K562 (cell line): ENCODE data around the gene FANK1. TPM values are rescaled to one million over a fixed set of nuclear protein-coding genes. Genes with fewer than 3 reads are reported as not detected.
A peak's percentile ranks its signal among the peaks of the same experiment; 100 is the strongest.
"Not testable (repeated sequence)": the region's sequence is repeated elsewhere in the genome, so short reads cannot be mapped to it uniquely, and the experiment has no call there.

Experiments
- ATAC-seq: fragments of 200-7000 bp; cut with Tn5 transposase; 3 replicates; pipeline ENCODE4 v1.9.1; 2020; ENCODE audit warnings: moderate library complexity
- BruUV-seq: library from RNA; stranded (reverse); fragments of 400-500 nt; replicated peaks from 2 replicates; lab custom pipeline; 2021; lab: Mats Ljungman, UMichigan
- CTCF ChIA-PET: fragments of 300-600 bp; formaldehyde crosslinking; extraction: SDS; loops from one replicate; lab custom pipeline; 2021; ENCODE audit warnings: low intra/inter-chr PET ratio; lab: Yijun Ruan, JAX
- POLR2A ChIA-PET: fragments of 300-600, 350-650 bp; sonication (Branson Sonifier 250); formaldehyde crosslinking; extraction: SDS; loops from one replicate; lab custom pipeline; 2021; ENCODE audit warnings: antibody characterized with exemption, inconsistent platforms; lab: Yijun Ruan, JAX
- DNase-seq, 4 experiments: peaks; one replicate each; pipeline versions ENCODE4 v3.0.0 to v3.0.0-alpha.2; 2011 to 2018; ENCODE audit warnings: low spot score in 3 of 4, mixed read lengths in 3 of 4; ENCODE audit errors: extremely low read depth in 1 of 4
- FAIRE-seq: peaks from 2 replicates; lab custom pipeline; 2011; peaks lifted over from hg19 to GRCh38; lab: Jason Lieb, UNC
- H2AFZ ChIP-seq: 2 replicates; pipeline ENCODE4 v1.6.0; 2011; ENCODE audit warnings: low read depth, low read length, control low read depth, inconsistent platforms
- H3K27ac ChIP-seq: fragments of 200-600 bp; 3 replicates; pipeline ENCODE4 v1.8.0; 2011; ENCODE audit warnings: low read depth, mild to moderate bottlenecking, control low read depth, inconsistent platforms, low read length, moderate library complexity, mixed read lengths; ENCODE audit errors: extremely low read depth
- H3K27me3 ChIP-seq, 2 experiments: fragments of 300-600 bp in 1 of 2; 2 replicates in 1 of 2; 3 replicates in 1 of 2; pipeline versions ENCODE4 v1.6.0 to v1.8.0; 2011; ENCODE audit warnings: inconsistent platforms in 2 of 2, low read length in 2 of 2, mild to moderate bottlenecking in 1 of 2, mixed read lengths in 1 of 2, moderate library complexity in 1 of 2; ENCODE audit not compliant: control insufficient read depth in 2 of 2, insufficient read depth in 2 of 2
- H3K36me3 ChIP-seq: fragments of 300-600 bp; 3 replicates; pipeline ENCODE4 v1.8.0; 2011; ENCODE audit warnings: mild to moderate bottlenecking, low read length, inconsistent platforms; ENCODE audit not compliant: control insufficient read depth, insufficient read depth
- H3K4me1 ChIP-seq, 2 experiments: fragments of 200-600 bp in 1 of 2; replicated peaks in 1 of 2; 2 replicates in 1 of 2; 3 replicates in 1 of 2; pipeline versions ENCODE4 v1.5.1 to v1.8.0; 2011; ENCODE audit warnings: inconsistent platforms in 2 of 2, low read length in 2 of 2, mild to moderate bottlenecking in 1 of 2, mixed read lengths in 1 of 2, moderate library complexity in 1 of 2; ENCODE audit not compliant: control insufficient read depth in 2 of 2, insufficient read depth in 2 of 2
- H3K4me2 ChIP-seq: 2 replicates; pipeline ENCODE4 v1.6.1; 2011; ENCODE audit warnings: low read length, control low read depth, inconsistent platforms, mixed read lengths; ENCODE audit not compliant: insufficient read depth
- H3K4me3 ChIP-seq: fragments of 200-600 bp; sonication (generic), shearing (Covaris generic); 2 replicates; pipeline ENCODE4 v1.5.1; 2016; ENCODE audit warnings: control low read depth, inconsistent platforms
- H3K79me2 ChIP-seq: fragments of 200-600 bp; 3 replicates; pipeline ENCODE4 v1.8.0; 2011; ENCODE audit warnings: low read length, inconsistent platforms; ENCODE audit not compliant: control insufficient read depth, insufficient read depth
- H3K9ac ChIP-seq, 2 experiments: 2 replicates each; pipeline versions ENCODE4 v1.6.0 to v1.6.1; 2011; ENCODE audit warnings: low read depth in 2 of 2, low read length in 2 of 2, control low read depth in 1 of 2, inconsistent platforms in 1 of 2, mild to moderate bottlenecking in 1 of 2, mixed read lengths in 1 of 2; ENCODE audit not compliant: insufficient read depth in 1 of 2
- H3K9me1 ChIP-seq: one replicate; pipeline ENCODE4 v1.6.0; 2011; ENCODE audit warnings: inconsistent platforms, mild to moderate bottlenecking, low read length, moderate library complexity; ENCODE audit not compliant: control insufficient read depth, insufficient read depth
- H3K9me3 ChIP-seq: replicated peaks from 2 replicates; pipeline ENCODE4 v1.5.1; 2011; ENCODE audit warnings: low read depth, low read length, inconsistent platforms; ENCODE audit not compliant: control insufficient read depth, insufficient read depth
- H4K20me1 ChIP-seq: replicated peaks from 2 replicates; pipeline ENCODE4 v1.6.1; 2011; ENCODE audit warnings: low read length, inconsistent platforms, mixed read lengths; ENCODE audit not compliant: control insufficient read depth, insufficient read depth
- CBFA2T2 ChIP-seq: fragments of 450-650 bp; conservative IDR thresholded peaks from 2 replicates; pipeline ENCODE4 v1.6.1; 2017; ENCODE audit warnings: mild to moderate bottlenecking
- CEBPB ChIP-seq: fragments of 450-650 bp; IDR thresholded peaks from 2 replicates; pipeline ENCODE4 v1.6.1; 2016; ENCODE audit warnings: missing genetic modification characterization, missing compliant biosample characterization
- CEBPG ChIP-seq, 3 experiments: fragments of 200-800 bp in 1 of 3; sonication (Bioruptor generic) in 1 of 3; sonication (generic) in 1 of 3; formaldehyde crosslinking in 1 of 3; IDR thresholded peaks in 2 of 3; conservative IDR thresholded peaks in 1 of 3; 2 replicates each; pipeline versions ENCODE4 v1.6.1 to v1.8.0; 2016 to 2022; ENCODE audit warnings: missing compliant biosample characterization in 2 of 3, missing genetic modification characterization in 2 of 3, mild to moderate bottlenecking in 1 of 3, missing genetic modification reagents in 1 of 3
- FOS ChIP-seq: IDR thresholded peaks from 3 replicates; pipeline ENCODE4 v1.6.1; 2011; ENCODE audit not compliant: insufficient read length; ENCODE audit errors: extremely low read depth
- HDGF ChIP-seq: fragments of 450-650 bp; IDR thresholded peaks from 2 replicates; pipeline ENCODE4 v1.6.1; 2016
- RBM22 ChIP-seq: fragments of 200-400 bp; formaldehyde crosslinking; IDR thresholded peaks from 2 replicates; pipeline ENCODE4 v1.6.1; 2018; ENCODE audit warnings: low read length, low read depth; ENCODE audit not compliant: poor library complexity, severe bottlenecking
- SMARCB1 ChIP-seq: IDR thresholded peaks from 2 replicates; pipeline ENCODE4 v1.6.1; 2011; ENCODE audit warnings: improper control_type of control experiment, low read depth; ENCODE audit not compliant: insufficient read length
- TGIF2 ChIP-seq: sonication (generic); formaldehyde crosslinking; IDR thresholded peaks from 2 replicates; pipeline ENCODE4 v1.8.1; 2022; ENCODE audit warnings: mild to moderate bottlenecking, missing genetic modification reagents, moderate library complexity
- WGBS: fragments of 100-300 bp; shearing (Covaris generic); methylation state at CpG from one replicate; pipeline ENCODE4 v1.1.6; 2016; ENCODE audit warnings: low coverage, mixed read lengths; ENCODE audit not compliant: insufficient coverage; ENCODE audit errors: missing lambda C conversion rate; 5-methylcytosine and 5-hydroxymethylcytosine counted together
- in situ Hi-C: fragments of 300-500 bp; cut with MboI; formaldehyde crosslinking; loops from 4 replicates; pipeline ENCODE4 v1.15.0; 2018; ENCODE audit warnings: inconsistent platforms, mixed read lengths
- intact Hi-C: fragments of 100-400 bp; cut with micrococcal nuclease; formaldehyde crosslinking; loops from 2 replicates; pipeline ENCODE4 v1.14.2; 2022
- polyA plus RNA-seq, 8 experiments: library from polyadenylated mRNA; depleted of rRNA in 4 of 8; stranded (reverse) in 5 of 8; unstranded in 3 of 8; fragments of >200 nt; fragmentation: Nextera tagmentation in 2 of 8; fragmentation: Illumina TruSeq in 1 of 8; extraction: Ambion mirVana in 2 of 8; extraction: Trizol in 1 of 8; gene quantifications; 2 replicates each; pipeline versions ENCODE4 v1.2.1 to v1.2.3, GENCODE V29; 2011 to 2014; ENCODE audit warnings: inconsistent platforms in 1 of 8, missing spikeins in 1 of 8
- total RNA-seq, 7 experiments: library from RNA; depleted of rRNA in 6 of 7; stranded (reverse); fragments of >200 nt in 6 of 7; fragmentation: Illumina TruSeq in 2 of 7; extraction: Trizol in 2 of 7; gene quantifications; 2 replicates each; pipeline versions ENCODE4 v1.2.1 to v1.2.3, GENCODE V29; 2011 to 2021; ENCODE audit warnings: low replicate concordance in 1 of 7
- TF ChIP-seq, protein P1 (sequence below): sonication (generic); formaldehyde crosslinking; IDR thresholded peaks from 2 replicates; pipeline ENCODE4 v1.8.0; 2022; ENCODE audit warnings: mild to moderate bottlenecking, missing genetic modification reagents
- TF ChIP-seq, protein P2 (sequence below): fragments of 250-450 bp; sonication (Bioruptor Pico); IDR thresholded peaks from 2 replicates; pipeline ENCODE4 v1.5.0; 2021

The FANK1 gene
- total and polyA plus RNA-seq, 9 of the 15 experiments (the other 6 are each of a cell fraction or from before 2014, with no cell fraction given), result 0.11 to 2.3 (median 0.51) TPM; not detected in 1

DNA sequence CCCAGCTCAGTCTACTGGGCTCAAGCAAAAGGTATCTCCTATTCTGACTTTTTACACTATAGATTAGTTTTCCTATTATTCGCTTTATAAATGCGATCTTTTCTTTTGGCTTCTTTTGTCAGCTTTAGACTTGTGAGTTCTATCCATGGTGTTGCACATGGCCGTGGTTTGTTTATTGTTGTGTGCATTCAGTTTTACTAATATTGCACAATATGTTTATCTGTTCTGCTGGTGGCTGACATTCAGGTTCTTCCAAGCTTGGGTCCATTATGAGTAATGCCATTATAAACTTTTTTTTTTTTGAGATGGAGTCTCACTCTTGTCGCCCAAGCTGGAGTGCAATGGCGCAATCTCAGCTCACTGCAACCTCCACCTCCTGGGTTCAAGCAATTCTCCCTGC lies 30.9 kb downstream of the FANK1 start:
- POLR2A ChIA-PET; H3K79me2 ChIP-seq; H3K36me3 ChIP-seq; H3K4me1 ChIP-seq; CTCF ChIA-PET; in situ Hi-C loops; BruUV-seq; DNase-seq; H4K20me1 ChIP-seq; FAIRE-seq; H3K27ac ChIP-seq; H3K9ac ChIP-seq; H3K9me3 ChIP-seq; H3K4me2 ChIP-seq; H3K9me1 ChIP-seq; TF ChIP-seq CEBPG (CRISPR knock-in tag; IDR thresholded peaks at IDR 0.05): not testable (repeated sequence)
- whole genome bisulfite sequencing, result 76% methylated on average over 5 of the region's 5 CpGs
- TF ChIP-seq CEBPG (tag; conservative IDR thresholded peaks at IDR 0.05 in 1 of 2, IDR thresholded peaks at IDR 0.05 in 1 of 2), result 0 out of 4 replicates have a peak, but pooled peaks of 1 of the 2 experiments have one; percentile 19
- TF ChIP-seq CEBPB, result 0 out of 2 replicates have a peak, but pooled peaks have one; percentile 32
- TF ChIP-seq, all 486 proteins: peak for 2; not testable (repeated sequence) for 484
- H3K4me3 ChIP-seq, intact Hi-C loops, H2AFZ ChIP-seq, ATAC-seq, H3K27me3 ChIP-seq: not testable (repeated sequence)

DNA sequence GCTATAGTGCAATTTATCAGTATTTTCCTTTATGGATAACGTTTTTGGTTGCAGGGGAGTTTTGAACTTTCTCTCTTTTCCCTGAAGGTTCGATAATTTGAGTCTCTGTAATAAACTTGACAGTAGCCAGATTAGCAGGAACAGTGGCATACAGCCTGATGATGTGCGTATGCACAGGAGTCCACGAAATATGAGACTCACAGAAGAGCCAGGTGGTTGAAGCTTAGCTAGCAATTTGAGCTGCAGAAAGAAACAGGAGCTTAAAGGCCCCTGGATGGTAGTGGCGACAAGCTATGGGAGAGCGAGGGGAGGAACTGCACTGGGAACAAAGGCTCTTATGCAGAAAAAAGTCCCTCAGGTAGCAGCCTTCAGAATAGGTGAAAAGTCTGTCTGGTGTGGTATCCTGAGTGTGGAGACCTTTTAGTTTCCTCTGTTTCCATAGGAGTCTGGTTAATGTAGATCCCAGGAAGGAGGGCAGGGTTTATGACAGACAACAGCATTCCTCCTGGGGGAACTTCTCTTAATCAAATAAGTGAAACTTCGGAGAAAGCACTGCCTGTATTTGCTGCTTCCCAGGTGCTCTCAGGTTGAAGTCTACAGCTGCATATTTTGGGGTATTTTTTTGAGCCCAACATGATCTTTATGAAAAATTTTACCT lies 32.7 kb downstream of the FANK1 start:
- ChIA-PET CTCF (no interaction called here), POLR2A (no interaction called here)
- intact Hi-C loops, result no loop called here
- ATAC-seq, result no peak
- Histone ChIP-seq H3K27me3 (no peaks in the 10 kb centered on the region; a peak in 1 of 5 replicates), H3K36me3 (no peaks in the 10 kb centered on the region), H3K4me3 (no peak overlapping the region), H2AFZ (no peak overlapping the region), H3K9me1 (no peaks in the 10 kb centered on the region), H4K20me1 (no peaks in the 10 kb centered on the region), H3K27ac (no peak overlapping the region), H3K4me2 (no peak overlapping the region), H3K9ac (no peak overlapping the region), H3K4me1 (no peaks in the 10 kb centered on the region), H3K9me3 (no peaks in the 10 kb centered on the region), H3K79me2 (no peaks in the 10 kb centered on the region)
- 11% methylated on average over 7 of the region's 7 CpGs for WGBS
- no peak for DNase-seq
- in situ Hi-C loops, result no loop called here
- no peak for FAIRE-seq
- BruUV-seq, result no TSS peak
- no peak for TF ChIP-seq HDGF
- TF ChIP-seq RBM22, result no peak
- no peak for TF ChIP-seq TGIF2 (CRISPR knock-in tag)
- TF ChIP-seq CBFA2T2, result no peak
- no peak for TF ChIP-seq FOS
- no peak for TF ChIP-seq SMARCB1
- TF ChIP-seq, protein P1, sequence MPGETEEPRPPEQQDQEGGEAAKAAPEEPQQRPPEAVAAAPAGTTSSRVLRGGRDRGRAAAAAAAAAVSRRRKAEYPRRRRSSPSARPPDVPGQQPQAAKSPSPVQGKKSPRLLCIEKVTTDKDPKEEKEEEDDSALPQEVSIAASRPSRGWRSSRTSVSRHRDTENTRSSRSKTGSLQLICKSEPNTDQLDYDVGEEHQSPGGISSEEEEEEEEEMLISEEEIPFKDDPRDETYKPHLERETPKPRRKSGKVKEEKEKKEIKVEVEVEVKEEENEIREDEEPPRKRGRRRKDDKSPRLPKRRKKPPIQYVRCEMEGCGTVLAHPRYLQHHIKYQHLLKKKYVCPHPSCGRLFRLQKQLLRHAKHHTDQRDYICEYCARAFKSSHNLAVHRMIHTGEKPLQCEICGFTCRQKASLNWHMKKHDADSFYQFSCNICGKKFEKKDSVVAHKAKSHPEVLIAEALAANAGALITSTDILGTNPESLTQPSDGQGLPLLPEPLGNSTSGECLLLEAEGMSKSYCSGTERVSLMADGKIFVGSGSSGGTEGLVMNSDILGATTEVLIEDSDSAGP (CRISPR knock-in tag), result no peak
- TF ChIP-seq, protein P2, sequence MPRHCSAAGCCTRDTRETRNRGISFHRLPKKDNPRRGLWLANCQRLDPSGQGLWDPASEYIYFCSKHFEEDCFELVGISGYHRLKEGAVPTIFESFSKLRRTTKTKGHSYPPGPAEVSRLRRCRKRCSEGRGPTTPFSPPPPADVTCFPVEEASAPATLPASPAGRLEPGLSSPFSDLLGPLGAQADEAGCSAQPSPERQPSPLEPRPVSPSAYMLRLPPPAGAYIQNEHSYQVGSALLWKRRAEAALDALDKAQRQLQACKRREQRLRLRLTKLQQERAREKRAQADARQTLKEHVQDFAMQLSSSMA (CRISPR knock-in tag), result no peak
